Endothelial cell of umbilical vein (primary cell): ENCODE results near the gene LYSMD2. TPM values are rescaled to one million over a fixed set of nuclear protein-coding genes. Genes with fewer than 3 reads are reported as not detected.

ENCODE experiments used
- BruUV-seq: library from RNA; stranded (reverse); fragments of 400-500 nt; replicated peaks from 2 replicates; lab custom pipeline; 2021; lab: Mats Ljungman, UMichigan
- CTCF ChIA-PET: fragments of 300-600, 350-600 bp; sonication (Branson Sonifier 250); formaldehyde crosslinking; loops from one replicate; lab custom pipeline; 2021; ENCODE audit warnings: antibody characterized with exemption, inconsistent platforms; lab: Charles Lee
- POLR2A ChIA-PET: fragments of 300-600, 350-600 bp; sonication (Branson Sonifier 250); formaldehyde crosslinking; loops from one replicate; lab custom pipeline; 2021; ENCODE audit warnings: antibody characterized with exemption, inconsistent platforms; lab: Charles Lee
- DNase-seq: peaks from one replicate; pipeline ENCODE4 v3.0.0-alpha.2; 2011; ENCODE audit warnings: low read depth, low spot score
- FAIRE-seq: peaks from 2 replicates; lab custom pipeline; 2011; peaks lifted over from hg19 to GRCh38; lab: Jason Lieb, UNC
- H2AFZ ChIP-seq: 2 replicates; pipeline ENCODE4 v1.6.0; 2012; ENCODE audit warnings: low read depth, low read length, control low read depth, inconsistent platforms
- H3K27ac ChIP-seq: 2 replicates; pipeline ENCODE4 v1.5.1; 2011; ENCODE audit warnings: low read depth, mild to moderate bottlenecking, control low read depth, low read length, moderate library complexity; ENCODE audit not compliant: insufficient read depth
- H3K27me3 ChIP-seq, 2 experiments: 2 replicates each; pipeline versions ENCODE4 v1.6.0 to v1.6.1; 2011; ENCODE audit warnings: low read length in 2 of 2, mixed read lengths in 1 of 2; ENCODE audit not compliant: control insufficient read depth in 2 of 2, insufficient read depth in 2 of 2
- H3K36me3 ChIP-seq, 2 experiments: 2 replicates in 1 of 2; 3 replicates in 1 of 2; pipeline ENCODE4 v1.5.1; 2011; ENCODE audit warnings: low read length in 2 of 2, mild to moderate bottlenecking in 1 of 2, moderate library complexity in 1 of 2; ENCODE audit not compliant: control insufficient read depth in 2 of 2, insufficient read depth in 2 of 2; ENCODE audit errors: extremely low read depth in 1 of 2
- H3K4me1 ChIP-seq: 3 replicates; pipeline ENCODE4 v1.5.1; 2011; ENCODE audit warnings: mild to moderate bottlenecking, low read length; ENCODE audit not compliant: control insufficient read depth, insufficient read depth; ENCODE audit errors: extremely low read depth
- H3K4me2 ChIP-seq: 2 replicates; pipeline ENCODE4 v1.6.1; 2011; ENCODE audit warnings: low read length, control low read depth, mixed read lengths; ENCODE audit not compliant: insufficient read depth
- H3K4me3 ChIP-seq, 3 experiments: fragments of 200-600 bp in 1 of 3; sonication (generic), shearing (Covaris generic) in 1 of 3; replicated peaks in 1 of 3; 2 replicates each; pipeline ENCODE4 v1.5.1; 2011 to 2016; ENCODE audit warnings: control low read depth in 3 of 3, low read length in 3 of 3, mild to moderate bottlenecking in 2 of 3, inconsistent platforms in 1 of 3, low read depth in 1 of 3, moderate library complexity in 1 of 3; ENCODE audit not compliant: insufficient read depth in 1 of 3
- H3K79me2 ChIP-seq: 2 replicates; pipeline ENCODE4 v1.6.0; 2012; ENCODE audit warnings: low read length, inconsistent platforms; ENCODE audit not compliant: control insufficient read depth, insufficient read depth
- H3K9ac ChIP-seq: replicated peaks from 2 replicates; pipeline ENCODE3; 2011; ENCODE audit warnings: low read length, control low read depth; ENCODE audit not compliant: insufficient read depth; ENCODE audit errors: extremely low read depth
- H3K9me1 ChIP-seq: replicated peaks from 3 replicates; pipeline ENCODE4 v1.6.0; 2011; ENCODE audit warnings: mild to moderate bottlenecking, low read length; ENCODE audit not compliant: control insufficient read depth, insufficient read depth; ENCODE audit errors: extremely low read depth
- H3K9me3 ChIP-seq: replicated peaks from 2 replicates; pipeline ENCODE4 v1.5.1; 2012; ENCODE audit warnings: low read length, inconsistent platforms; ENCODE audit not compliant: control insufficient read depth, insufficient read depth
- H4K20me1 ChIP-seq: replicated peaks from 2 replicates; pipeline ENCODE3; 2011; ENCODE audit warnings: mild to moderate bottlenecking, low read length; ENCODE audit not compliant: control insufficient read depth, insufficient read depth; ENCODE audit errors: extremely low read depth
- EZH2 ChIP-seq: IDR thresholded peaks from 2 replicates; pipeline ENCODE4 v1.6.1; 2012; ENCODE audit warnings: borderline replicate concordance, low read depth, mild to moderate bottlenecking, moderate library complexity, low read length, inconsistent platforms; ENCODE audit not compliant: severe bottlenecking
- GATA2 ChIP-seq: IDR thresholded peaks from 2 replicates; pipeline ENCODE4 v1.7.0; 2011; ENCODE audit warnings: low read depth, mild to moderate bottlenecking, moderate library complexity, mixed read lengths, low read length; ENCODE audit not compliant: insufficient read length, insufficient read depth
- MYC ChIP-seq: IDR thresholded peaks from one replicate; pipeline ENCODE4 v1.6.1; 2011; ENCODE audit warnings: mild to moderate bottlenecking, low read depth, low read length
- POLR2A ChIP-seq: IDR thresholded peaks from 2 replicates; pipeline ENCODE4 v1.6.1; 2012; ENCODE audit warnings: low read depth, mild to moderate bottlenecking, control low read depth, low read length
- POLR2AphosphoS5 ChIP-seq: IDR thresholded peaks from 2 replicates; pipeline ENCODE4 v1.6.1; 2012; ENCODE audit warnings: low read depth, mild to moderate bottlenecking, control low read depth, low read length, moderate library complexity; ENCODE audit not compliant: insufficient read depth
- dilution Hi-C: fragments of 300-500 bp; cut with MboI; formaldehyde crosslinking; loops from one replicate; pipeline ENCODE4 v1.15.0; 2019; ENCODE audit warnings: low sequenced_read_pairs; ENCODE audit not compliant: extremely low pct_ligation_motif_present
- intact Hi-C: fragments of 100-400 bp; cut with micrococcal nuclease; formaldehyde crosslinking; loops from one replicate; pipeline ENCODE4 v1.10.0; 2022
- polyA plus RNA-seq, 4 experiments: library from polyadenylated mRNA; depleted of rRNA in 3 of 4; stranded (reverse) in 3 of 4; unstranded in 1 of 4; fragments of >200 nt; gene quantifications; 2 replicates each; pipeline versions ENCODE4 v1.2.1 to v1.2.3, GENCODE V29; 2011 to 2012; ENCODE audit warnings: missing spikeins in 1 of 4
- total RNA-seq: library from RNA; stranded (reverse); gene quantifications from 2 replicates; pipeline ENCODE4 v1.2.3, GENCODE V29; 2021
- TF ChIP-seq, protein P1 (sequence below), 2 donors: IDR thresholded peaks; 1 replicate in 1 of 2; 2 replicates in 1 of 2; pipeline ENCODE4 v1.5.1; 2011; ENCODE audit warnings: low read length in 2 of 2, mild to moderate bottlenecking in 2 of 2, moderate library complexity in 2 of 2, control low read depth in 1 of 2, inconsistent platforms in 1 of 2, low read depth in 1 of 2; ENCODE audit not compliant: insufficient read depth in 1 of 2; ENCODE audit errors: extremely low read depth in 1 of 2
- TF ChIP-seq, protein P2 (sequence below): IDR thresholded peaks from 2 replicates; pipeline ENCODE4 v1.6.1; 2011; ENCODE audit not compliant: insufficient read depth, insufficient read length

The LYSMD2 gene
- total and polyA plus RNA-seq, 2 donors (not counting 3 experiments of a cell fraction or from before 2014, with no cell fraction given): 6.2 to 8.0 TPM

DNA sequence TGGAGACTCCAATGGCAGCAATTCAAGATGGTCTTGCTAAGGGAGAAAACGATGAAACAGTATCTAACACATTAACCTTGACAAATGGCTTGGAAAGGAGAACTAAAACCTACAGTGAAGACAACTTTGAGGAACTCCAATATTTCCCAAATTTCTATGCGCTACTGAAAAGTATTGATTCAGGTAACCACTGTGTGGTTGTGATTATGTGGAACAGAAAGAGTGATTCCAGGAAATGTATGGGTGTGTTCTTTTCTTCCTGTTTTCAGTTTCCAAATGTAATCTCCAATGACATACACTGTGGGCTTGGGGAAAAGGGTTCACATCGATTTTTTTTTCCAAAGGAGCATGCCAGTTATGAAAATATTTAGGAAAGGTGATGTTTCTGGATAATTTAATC lies 45.3 kb downstream of the LYSMD2 start:
- Histone ChIP-seq H3K4me3 (no peak overlapping the region), H3K27me3 (peaks cover 12 to 32% of the 10 kb centered on the region in 2 experiments), H3K79me2 (no peaks in the 10 kb centered on the region), H4K20me1 (no peaks in the 10 kb centered on the region), H3K4me1 (no peaks in the 10 kb centered on the region), H3K4me2 (no peak overlapping the region), H3K9ac (no peak overlapping the region), H3K9me3 (no peaks in the 10 kb centered on the region), H3K9me1 (no peaks in the 10 kb centered on the region), H3K36me3 (no peaks in the 10 kb centered on the region), H2AFZ (no peak overlapping the region), H3K27ac (no peak overlapping the region)
- FAIRE-seq: no peak
- no peak for DNase-seq
- ChIA-PET POLR2A (no interaction called here), CTCF (interaction anchor here (3.2 kb wide), 1 partner anchor 85 kb away, joined by 11 read pairs; no protein-coding TSS in a partner anchor)
- dilution Hi-C loops (no loop called here), intact Hi-C loops (no loop called here)
- no TSS peak for BruUV-seq
- TF ChIP-seq, protein P1, sequence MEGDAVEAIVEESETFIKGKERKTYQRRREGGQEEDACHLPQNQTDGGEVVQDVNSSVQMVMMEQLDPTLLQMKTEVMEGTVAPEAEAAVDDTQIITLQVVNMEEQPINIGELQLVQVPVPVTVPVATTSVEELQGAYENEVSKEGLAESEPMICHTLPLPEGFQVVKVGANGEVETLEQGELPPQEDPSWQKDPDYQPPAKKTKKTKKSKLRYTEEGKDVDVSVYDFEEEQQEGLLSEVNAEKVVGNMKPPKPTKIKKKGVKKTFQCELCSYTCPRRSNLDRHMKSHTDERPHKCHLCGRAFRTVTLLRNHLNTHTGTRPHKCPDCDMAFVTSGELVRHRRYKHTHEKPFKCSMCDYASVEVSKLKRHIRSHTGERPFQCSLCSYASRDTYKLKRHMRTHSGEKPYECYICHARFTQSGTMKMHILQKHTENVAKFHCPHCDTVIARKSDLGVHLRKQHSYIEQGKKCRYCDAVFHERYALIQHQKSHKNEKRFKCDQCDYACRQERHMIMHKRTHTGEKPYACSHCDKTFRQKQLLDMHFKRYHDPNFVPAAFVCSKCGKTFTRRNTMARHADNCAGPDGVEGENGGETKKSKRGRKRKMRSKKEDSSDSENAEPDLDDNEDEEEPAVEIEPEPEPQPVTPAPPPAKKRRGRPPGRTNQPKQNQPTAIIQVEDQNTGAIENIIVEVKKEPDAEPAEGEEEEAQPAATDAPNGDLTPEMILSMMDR (IDR thresholded peaks at IDR 0.05; ENCODE audit: extremely low read depth in 1 of 2, insufficient read depth in 1 of 2, low read depth in 1 of 2, low read length in 2 of 2): no peak
- TF ChIP-seq POLR2A (no peak), POLR2AphosphoS5 (no peak), EZH2 (no peak), MYC (no peak), GATA2 (no peak)
- TF ChIP-seq, protein P2, sequence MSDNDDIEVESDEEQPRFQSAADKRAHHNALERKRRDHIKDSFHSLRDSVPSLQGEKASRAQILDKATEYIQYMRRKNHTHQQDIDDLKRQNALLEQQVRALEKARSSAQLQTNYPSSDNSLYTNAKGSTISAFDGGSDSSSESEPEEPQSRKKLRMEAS: no peak
